ENCODE results near the gene PCYT1A. TPM values are rescaled to one million over a fixed set of nuclear protein-coding genes. Genes with fewer than 3 reads are reported as not detected.
"Not testable (repeated sequence)": the region's sequence is repeated elsewhere in the genome, so short reads cannot be mapped to it uniquely, and the experiment has no call there.

PCYT1A gene
- total RNA-seq, 1 experiment from 2014 or later: 76.3 TPM

GRCh38 chr3:196192524-196193051 is 94.9 kb downstream of the PCYT1A start:
- DNase-seq (ENCODE audit: low read depth): no peak

DNA sequence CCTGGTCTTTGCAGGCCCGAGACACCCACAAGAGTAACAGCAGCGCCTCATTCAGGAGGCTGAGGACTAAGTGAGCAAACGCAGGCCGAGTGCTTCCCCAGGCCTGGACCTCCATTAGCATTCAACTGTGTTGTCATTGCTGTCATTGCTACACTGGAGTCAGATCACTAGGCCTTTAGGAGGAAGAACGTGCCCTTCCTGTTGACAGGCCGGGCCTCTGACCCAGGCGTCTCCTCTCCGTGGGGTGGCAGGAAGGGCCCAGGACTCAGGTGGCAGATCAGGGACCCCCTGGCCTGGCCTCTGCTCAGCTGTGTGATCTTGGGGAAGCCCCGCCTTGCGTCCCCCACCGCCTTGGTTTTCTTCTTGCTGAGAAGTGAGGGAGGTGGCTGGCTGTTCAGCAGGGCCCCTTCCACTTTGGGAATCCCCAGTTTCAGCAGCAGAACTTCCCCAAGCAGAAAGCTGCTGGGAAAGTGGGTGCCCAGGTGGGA is 95.4 kb downstream of the PCYT1A start:
- DNase-seq (ENCODE audit: low read depth): no peak

- no peak for DNase-seq (ENCODE audit: low read depth)
Measured at GRCh38 chr3:196189566-196190347, 97.8 kb downstream of the PCYT1A start.

GRCh38 chr3:196186651-196187573 is 100.6 kb downstream of the PCYT1A start:
- DNase-seq (ENCODE audit: low read depth): no peak

DNA sequence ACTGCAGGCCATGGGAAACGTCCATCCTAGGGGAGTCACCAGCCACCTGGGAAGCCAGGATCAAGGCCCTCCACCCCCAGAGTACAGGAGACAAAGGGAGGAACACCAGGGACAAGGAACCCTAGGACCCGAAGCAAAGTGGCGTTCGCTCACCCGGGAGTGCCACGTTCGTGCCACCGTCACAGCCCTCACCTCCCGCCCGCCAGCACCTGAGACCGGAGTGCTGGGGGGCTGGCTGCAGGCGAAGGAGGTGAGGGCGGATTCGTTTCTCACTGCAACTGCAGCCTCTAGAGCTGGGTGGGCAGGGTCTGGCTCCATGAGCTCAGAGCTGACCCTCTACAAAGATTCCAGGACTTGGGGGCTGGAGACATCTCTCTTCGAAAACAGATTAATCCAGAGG is 102.6 kb downstream of the PCYT1A start:
- no peak for DNase-seq (ENCODE audit: low read depth)

GRCh38 chr3:196184169-196184432 is 103.4 kb downstream of the PCYT1A start:
- not testable (repeated sequence) for DNase-seq (ENCODE audit: low read depth)

- DNase-seq (ENCODE audit: low read depth): no peak
Measured at GRCh38 chr3:196181127-196181546, 106.4 kb downstream of the PCYT1A start.

DNA sequence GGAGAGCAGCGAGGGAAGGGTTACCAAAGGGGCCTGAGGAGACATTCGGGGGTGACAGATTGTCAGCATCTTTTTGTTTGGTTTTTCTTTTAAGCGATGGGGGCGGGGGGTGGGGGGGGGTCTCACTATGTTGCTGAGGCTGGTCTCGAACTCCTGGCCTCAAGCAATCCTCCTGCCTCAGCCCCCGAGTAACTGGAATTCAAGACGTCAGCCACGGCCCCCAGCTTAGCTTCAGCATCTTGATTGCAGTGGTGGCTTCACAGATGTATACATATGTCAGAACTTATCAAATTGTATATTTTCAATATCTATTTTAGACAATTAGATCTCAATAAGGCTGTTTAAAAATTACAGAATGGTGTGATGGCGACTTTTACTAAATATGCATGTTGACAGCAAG is 107.2 kb downstream of the PCYT1A start:
- DNase-seq (ENCODE audit: low read depth): no peak

Other genes starting within 250 kb of the PCYT1A start
- 195 and 212 TPM in 2 replicates for gene TFRC, start 205.6 kb downstream of the PCYT1A start, total RNA-seq (2014; rRNA removed; shearing (Covaris generic))
- not detected in 2 replicates for gene ZDHHC19, start 76.3 kb downstream of the PCYT1A start, total RNA-seq (2014; rRNA removed; shearing (Covaris generic))
- not detected in 2 replicates for gene SLC51A, start 71.2 kb downstream of the PCYT1A start, total RNA-seq (2014; rRNA removed; shearing (Covaris generic))
- 14.2 and 25.0 TPM in 2 replicates for gene DYNLT2B, start 30.5 kb upstream of the PCYT1A start, total RNA-seq (2014; rRNA removed; shearing (Covaris generic))
- gene TM4SF19, start 50.7 kb upstream of the PCYT1A start, total RNA-seq (2014; rRNA removed; shearing (Covaris generic)): 0.36 and 1.2 TPM in 2 replicates
- 11.5 and 13.7 TPM in 2 replicates for gene UBXN7, start 144.7 kb upstream of the PCYT1A start, total RNA-seq (2014; rRNA removed; shearing (Covaris generic))
- gene RNF168, start 216.0 kb upstream of the PCYT1A start, total RNA-seq (2014; rRNA removed; shearing (Covaris generic)): 12.0 and 14.5 TPM in 2 replicates
- gene SMCO1, start 227.6 kb upstream of the PCYT1A start, total RNA-seq (2014; rRNA removed; shearing (Covaris generic)): not detected in 2 replicates

All from Daoy (cell line).